ENCODE results near the gene PRSS8.

The PRSS8 gene

GRCh38 chr16:31087481-31087880 lies 48.0 kb downstream of the PRSS8 start:
- in situ Hi-C loops (cut with HindIII; ENCODE audit: low pct_unique_long_range_greater_than_20kb, low sequenced_read_pairs), result no loop called here

DNA sequence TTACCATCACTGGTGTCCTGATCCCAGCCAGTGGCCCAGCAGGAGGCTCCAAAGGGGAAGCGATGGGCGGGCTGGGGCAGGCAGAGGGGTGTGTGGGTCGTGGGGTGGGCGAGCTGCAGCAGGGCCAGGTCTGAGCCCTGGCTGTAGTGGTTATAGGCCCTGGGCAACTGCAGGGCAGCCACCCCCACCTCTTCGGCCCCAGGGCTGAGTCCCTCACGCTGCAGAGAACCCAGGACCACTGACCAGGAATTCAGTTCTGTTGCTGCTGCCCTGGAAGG lies 49.0 kb downstream of the PRSS8 start:
- TF ChIP-seq JUND (IDR thresholded peaks at IDR 0.05; ENCODE audit: low read depth), result no peak
- DNase-seq (ENCODE audit: low read depth in 1 of 2, low spot score in 1 of 2), result no peak
- in situ Hi-C loops (cut with HindIII; ENCODE audit: low pct_unique_long_range_greater_than_20kb, low sequenced_read_pairs), result no loop called here

More at GRCh38 chr16:31087481-31087880, 48.0 kb downstream of the PRSS8 start:
- DNase-seq (ENCODE audit: low read depth in 1 of 2, low spot score in 1 of 2), result no peak
- no peak for TF ChIP-seq JUND (IDR thresholded peaks at IDR 0.05; ENCODE audit: low read depth)

- in situ Hi-C loops (cut with HindIII; ENCODE audit: low pct_unique_long_range_greater_than_20kb, low sequenced_read_pairs), result no loop called here
- no peak for DNase-seq (ENCODE audit: low read depth in 1 of 2, low spot score in 1 of 2)
- TF ChIP-seq JUND (IDR thresholded peaks at IDR 0.05; ENCODE audit: low read depth), result no peak
Observed at GRCh38 chr16:31085873-31086628, 49.5 kb downstream of the PRSS8 start.

GRCh38 chr16:31085411-31085810 lies 50.1 kb downstream of the PRSS8 start:
- TF ChIP-seq JUND (IDR thresholded peaks at IDR 0.05; ENCODE audit: low read depth), result no peak
- in situ Hi-C loops (cut with HindIII; ENCODE audit: low pct_unique_long_range_greater_than_20kb, low sequenced_read_pairs), result no loop called here
- DNase-seq (ENCODE audit: low read depth in 1 of 2, low spot score in 1 of 2), result no peak

DNA sequence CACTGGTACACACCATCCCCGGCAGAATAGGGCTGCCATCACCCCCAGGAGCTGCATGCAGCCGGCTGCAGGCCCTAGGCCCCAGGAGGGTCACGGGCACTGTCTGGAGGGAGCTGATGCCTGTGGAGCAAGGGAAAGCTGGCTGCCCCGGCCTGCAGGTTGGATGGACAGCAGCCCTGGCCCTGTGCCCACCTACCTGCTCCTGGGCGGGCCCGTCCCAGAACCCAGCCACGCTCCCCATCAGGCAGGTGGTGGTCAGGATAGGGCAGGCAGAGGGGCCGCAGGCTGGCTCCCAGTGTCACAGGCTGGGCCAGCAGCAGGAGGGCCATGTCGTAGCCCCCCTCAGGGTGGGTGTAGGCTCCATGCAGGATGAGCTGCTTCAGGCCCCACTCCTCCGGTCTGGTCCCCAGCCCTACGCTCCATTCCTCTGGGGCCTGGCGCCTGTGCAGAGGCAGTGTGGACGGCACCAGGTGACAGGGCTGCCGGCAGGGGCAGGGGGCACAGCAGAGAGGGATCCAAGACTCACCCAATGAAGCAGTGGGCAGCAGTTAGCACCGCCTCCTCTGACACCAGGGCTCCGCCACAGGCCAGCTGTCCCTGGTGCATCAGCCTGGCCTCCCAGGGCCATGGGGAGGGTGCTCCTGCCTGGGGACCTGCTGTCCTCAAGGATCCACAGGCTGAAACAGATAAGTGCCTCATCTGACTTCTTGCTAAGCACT lies 50.8 kb downstream of the PRSS8 start:
- TF ChIP-seq JUND (IDR thresholded peaks at IDR 0.05; ENCODE audit: low read depth), result no peak
- in situ Hi-C loops (cut with HindIII; ENCODE audit: low pct_unique_long_range_greater_than_20kb, low sequenced_read_pairs), result no loop called here
- no peak for DNase-seq (ENCODE audit: low read depth in 1 of 2, low spot score in 1 of 2)

DNA sequence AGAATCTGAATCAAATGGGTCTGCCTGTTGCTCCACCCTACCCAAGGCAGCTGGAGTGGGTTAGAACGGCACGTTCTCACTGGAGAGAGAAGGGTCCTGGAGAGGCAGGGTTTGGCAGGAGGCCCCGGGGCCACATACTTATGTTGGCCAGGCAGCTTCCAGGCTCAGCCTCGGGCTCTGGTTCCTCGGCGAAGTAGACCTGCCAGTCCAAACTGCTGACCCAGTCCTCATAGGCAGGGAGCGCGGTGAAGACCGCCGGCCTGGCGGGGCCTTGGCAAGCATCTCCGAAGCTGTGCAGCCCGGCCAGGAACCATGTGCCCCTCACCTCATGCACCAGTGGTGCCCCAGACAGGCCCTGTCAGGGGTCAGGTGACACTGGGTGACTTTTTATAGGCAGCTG lies 51.5 kb downstream of the PRSS8 start:
- in situ Hi-C loops (cut with HindIII; ENCODE audit: low pct_unique_long_range_greater_than_20kb, low sequenced_read_pairs), result no loop called here
- no peak for TF ChIP-seq JUND (IDR thresholded peaks at IDR 0.05; ENCODE audit: low read depth)
- DNase-seq (ENCODE audit: low read depth in 1 of 2, low spot score in 1 of 2), result no peak

GRCh38 chr16:31083556-31083955 lies 52.0 kb downstream of the PRSS8 start:
- no peak for DNase-seq (ENCODE audit: low read depth in 1 of 2, low spot score in 1 of 2)
- TF ChIP-seq JUND (IDR thresholded peaks at IDR 0.05; ENCODE audit: low read depth), result no peak
- in situ Hi-C loops (cut with HindIII; ENCODE audit: low pct_unique_long_range_greater_than_20kb, low sequenced_read_pairs), result no loop called here

DNA sequence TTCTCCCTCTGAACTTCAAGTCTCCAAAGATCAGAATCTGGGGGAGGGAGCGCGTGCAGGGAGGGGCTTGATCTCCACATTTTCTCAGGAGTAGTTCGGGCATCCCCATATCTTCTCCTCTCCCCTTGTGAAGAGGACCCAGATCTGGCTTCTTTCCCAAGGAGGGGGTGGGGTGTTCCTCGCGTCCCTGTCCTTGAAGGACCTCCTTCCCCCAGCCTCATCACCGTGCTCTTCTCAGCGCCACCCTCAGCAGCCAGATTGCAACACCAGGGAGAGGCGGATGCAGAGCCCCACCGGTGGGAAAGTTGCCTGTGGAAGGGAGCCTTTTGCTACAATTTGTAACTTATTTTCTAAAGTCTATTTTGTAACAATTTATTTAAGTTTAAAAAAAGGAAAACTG lies 52.4 kb downstream of the PRSS8 start:
- DNase-seq (ENCODE audit: low read depth in 1 of 2, low spot score in 1 of 2), result no peak
- no peak for TF ChIP-seq JUND (IDR thresholded peaks at IDR 0.05; ENCODE audit: low read depth)
- in situ Hi-C loops (cut with HindIII; ENCODE audit: low pct_unique_long_range_greater_than_20kb, low sequenced_read_pairs), result no loop called here

DNA sequence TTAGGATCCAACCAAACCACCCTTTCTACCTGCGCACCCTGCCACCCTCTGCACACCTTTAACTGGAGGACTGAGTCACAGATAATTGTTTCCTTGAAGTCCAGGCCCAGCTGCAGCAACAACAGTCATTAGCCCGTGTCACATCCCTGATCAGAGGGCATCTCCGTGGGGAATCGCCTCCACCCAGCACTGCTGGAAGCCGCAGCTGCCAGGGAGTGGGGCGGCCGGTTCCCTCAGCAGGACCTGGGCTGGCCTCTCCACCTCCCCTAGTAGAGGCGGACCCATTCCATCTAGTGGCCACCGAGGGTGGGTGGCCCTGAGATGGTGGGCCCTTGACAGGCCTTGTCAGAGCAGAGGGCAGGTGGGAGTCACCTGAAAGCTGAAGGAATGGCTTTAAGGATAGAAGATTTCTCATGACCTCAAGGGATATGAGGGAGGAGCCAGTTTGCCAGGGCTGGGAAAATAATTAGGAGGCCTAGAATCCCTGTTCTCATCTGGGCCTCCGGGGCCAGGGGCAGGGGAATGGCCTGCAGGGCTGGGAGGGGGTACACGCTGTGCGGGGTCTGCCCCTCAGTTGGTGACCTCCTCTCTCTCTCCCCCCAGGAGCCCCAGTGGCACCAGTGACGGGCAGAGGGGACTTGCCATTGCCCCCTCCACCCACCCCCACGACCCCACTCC lies 53.0 kb downstream of the PRSS8 start:
- no peak for DNase-seq (ENCODE audit: low read depth in 1 of 2, low spot score in 1 of 2)
- TF ChIP-seq JUND (IDR thresholded peaks at IDR 0.05; ENCODE audit: low read depth), result no peak
- in situ Hi-C loops (cut with HindIII; ENCODE audit: low pct_unique_long_range_greater_than_20kb, low sequenced_read_pairs), result no loop called here

Measured in T47D (cell line).